Measurements from ENCODE around the gene TARS1.

Gene TARS1

DNA sequence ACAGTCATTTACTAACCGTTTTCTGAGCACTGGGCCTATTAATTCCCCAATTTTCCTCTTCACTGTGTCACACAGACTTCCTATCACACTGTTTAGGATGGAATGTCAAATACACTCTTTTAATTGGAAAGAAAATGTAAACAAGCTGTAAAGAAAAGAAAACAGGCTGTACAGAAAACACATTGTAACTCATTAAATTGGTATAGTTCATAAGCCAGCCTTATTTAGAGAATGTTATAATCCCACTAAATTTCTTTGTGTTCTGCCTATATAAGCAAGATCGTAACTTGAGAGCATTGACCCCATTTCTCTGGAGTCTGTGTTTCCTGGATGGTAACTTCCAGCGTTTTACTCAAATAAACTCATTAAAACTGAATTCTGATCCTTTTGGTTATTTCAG is 46.5 kb downstream of the TARS1 start:
- TF ChIP-seq, protein P1, sequence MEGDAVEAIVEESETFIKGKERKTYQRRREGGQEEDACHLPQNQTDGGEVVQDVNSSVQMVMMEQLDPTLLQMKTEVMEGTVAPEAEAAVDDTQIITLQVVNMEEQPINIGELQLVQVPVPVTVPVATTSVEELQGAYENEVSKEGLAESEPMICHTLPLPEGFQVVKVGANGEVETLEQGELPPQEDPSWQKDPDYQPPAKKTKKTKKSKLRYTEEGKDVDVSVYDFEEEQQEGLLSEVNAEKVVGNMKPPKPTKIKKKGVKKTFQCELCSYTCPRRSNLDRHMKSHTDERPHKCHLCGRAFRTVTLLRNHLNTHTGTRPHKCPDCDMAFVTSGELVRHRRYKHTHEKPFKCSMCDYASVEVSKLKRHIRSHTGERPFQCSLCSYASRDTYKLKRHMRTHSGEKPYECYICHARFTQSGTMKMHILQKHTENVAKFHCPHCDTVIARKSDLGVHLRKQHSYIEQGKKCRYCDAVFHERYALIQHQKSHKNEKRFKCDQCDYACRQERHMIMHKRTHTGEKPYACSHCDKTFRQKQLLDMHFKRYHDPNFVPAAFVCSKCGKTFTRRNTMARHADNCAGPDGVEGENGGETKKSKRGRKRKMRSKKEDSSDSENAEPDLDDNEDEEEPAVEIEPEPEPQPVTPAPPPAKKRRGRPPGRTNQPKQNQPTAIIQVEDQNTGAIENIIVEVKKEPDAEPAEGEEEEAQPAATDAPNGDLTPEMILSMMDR (conservative IDR thresholded peaks at IDR 0.05) = no peak
- no peak for TF ChIP-seq ZFX (IDR thresholded peaks at IDR 0.05)
- peak overlapping the region; percentile 66 for H3K27ac ChIP-seq

DNA sequence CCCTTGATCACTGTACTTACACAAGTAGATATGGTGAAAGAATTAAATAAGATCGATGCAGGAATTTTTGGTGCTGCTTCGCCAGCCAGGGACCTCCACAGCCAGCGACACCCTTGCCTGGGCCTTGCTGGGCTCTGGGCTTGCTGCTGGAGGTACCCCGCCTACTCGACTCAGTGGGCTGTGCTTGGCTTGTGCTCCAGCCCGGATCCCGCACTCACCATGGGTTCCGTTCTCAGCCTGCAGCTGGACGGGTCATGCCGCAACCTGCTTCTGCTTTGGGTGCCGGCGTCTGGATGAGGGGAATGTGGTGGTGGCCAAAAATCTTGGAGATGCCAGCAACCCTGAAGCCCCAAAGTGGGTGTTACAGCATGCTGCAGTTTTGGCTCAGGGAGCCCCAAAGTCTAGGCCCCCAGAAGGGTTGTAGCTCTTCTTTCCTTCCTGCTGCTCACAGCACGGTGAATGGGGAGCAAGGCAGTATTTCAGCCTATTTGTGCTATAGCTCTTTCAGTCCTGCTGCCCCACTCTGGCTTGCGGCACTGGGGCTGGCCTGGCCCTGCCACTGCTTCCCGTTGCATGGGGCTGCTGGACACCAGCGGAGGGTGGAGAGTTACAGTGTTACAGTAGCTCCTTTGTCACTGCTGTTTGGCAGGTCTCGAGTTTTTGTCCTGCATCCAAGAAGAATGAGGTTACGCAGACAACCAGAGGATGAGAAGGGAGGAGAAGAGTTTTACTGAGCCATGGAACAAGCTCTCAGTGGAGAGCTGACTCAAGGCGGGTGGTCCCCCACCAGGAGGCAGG is 48.0 kb downstream of the TARS1 start:
- no peak overlapping the region; the same call in 1 of the 2 replicates for H3K27ac ChIP-seq
- TF ChIP-seq, protein P1 (conservative IDR thresholded peaks at IDR 0.05) = no peak
- no peak for TF ChIP-seq ZFX (IDR thresholded peaks at IDR 0.05)

DNA sequence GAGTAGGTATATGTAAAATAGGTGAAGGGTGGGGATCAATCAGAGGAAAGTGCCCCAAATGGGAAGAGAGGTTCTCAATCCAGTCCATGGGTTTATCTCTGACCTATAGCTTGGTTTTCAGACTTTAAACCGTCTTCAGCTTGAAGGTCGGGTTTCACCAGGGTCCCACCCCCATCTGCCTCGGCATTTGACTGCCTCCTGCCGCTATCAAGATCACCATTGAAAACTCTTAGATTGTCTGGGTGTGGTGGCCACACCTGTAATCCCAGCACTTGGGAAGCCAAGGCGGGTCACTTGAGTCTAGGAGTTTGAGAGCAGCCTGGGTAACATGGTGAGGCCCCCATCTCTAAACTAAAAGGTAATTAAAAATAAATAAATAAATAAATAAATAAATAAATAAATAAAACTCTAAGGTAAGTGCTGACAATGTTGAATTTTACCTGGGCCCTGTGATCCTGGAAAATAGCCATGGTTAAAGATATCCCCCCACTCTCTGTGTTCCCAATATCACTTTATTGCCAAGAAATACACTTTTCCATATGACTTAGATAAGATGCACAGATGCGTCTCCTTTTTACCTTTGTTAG is 48.8 kb downstream of the TARS1 start:
- H3K27ac ChIP-seq = no peak overlapping the region
- TF ChIP-seq, protein P1 (conservative IDR thresholded peaks at IDR 0.05) = no peak

DNA sequence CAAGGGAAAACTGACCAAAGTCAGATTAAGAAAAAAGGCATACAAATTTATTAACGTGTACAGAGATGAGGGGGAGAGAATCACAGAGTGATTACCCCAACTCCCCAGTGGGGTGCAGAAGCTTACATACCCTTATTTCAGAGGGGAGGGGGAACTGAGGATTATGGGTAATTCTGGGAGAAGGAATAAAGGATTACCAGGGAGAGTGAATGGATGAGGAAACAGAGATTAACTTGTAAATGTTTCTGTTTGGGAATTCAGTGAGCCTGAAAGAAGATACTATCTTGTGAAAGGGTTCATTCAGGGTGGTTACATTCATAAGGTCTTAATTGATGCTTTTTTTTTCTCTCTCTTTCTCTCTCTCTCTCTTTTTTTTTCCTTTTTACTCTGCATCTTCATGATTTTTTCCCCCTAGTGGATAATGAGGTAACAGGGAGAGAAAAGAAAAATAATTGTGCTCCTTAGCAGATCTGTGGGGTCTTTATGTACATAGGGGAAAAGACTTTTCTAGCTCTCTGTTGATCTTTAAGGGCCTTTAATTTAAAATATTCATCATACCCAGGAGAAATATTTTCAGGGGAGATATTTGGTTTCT is 49.4 kb downstream of the TARS1 start:
- TF ChIP-seq ZFX (IDR thresholded peaks at IDR 0.05) = no peak
- TF ChIP-seq, protein P1 (conservative IDR thresholded peaks at IDR 0.05) = no peak; the same call in 1 of the 2 replicates
- no peak overlapping the region for H3K27ac ChIP-seq

DNA sequence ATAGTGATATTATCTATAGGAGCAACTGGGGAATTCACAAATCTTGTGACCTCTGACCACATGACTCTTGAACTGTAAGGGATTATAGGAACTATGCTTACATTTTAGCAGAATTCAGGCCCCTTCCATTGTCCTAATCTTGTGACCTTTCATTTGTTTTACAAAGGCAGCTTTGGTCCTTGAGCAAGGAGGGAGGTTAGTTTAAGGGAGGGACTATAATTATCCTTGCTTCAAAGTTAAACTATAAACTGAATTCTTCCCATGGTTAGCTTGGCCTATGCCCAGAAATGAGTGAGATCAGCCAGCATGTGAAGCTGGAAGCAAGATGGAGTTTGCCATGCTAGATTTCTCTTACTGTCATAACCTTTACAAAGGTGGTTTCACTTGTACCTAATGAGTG is 51.2 kb downstream of the TARS1 start:
- no peak overlapping the region for H3K27ac ChIP-seq
- no peak for TF ChIP-seq ZFX (IDR thresholded peaks at IDR 0.05)
- TF ChIP-seq, protein P1 (conservative IDR thresholded peaks at IDR 0.05) = no peak

DNA sequence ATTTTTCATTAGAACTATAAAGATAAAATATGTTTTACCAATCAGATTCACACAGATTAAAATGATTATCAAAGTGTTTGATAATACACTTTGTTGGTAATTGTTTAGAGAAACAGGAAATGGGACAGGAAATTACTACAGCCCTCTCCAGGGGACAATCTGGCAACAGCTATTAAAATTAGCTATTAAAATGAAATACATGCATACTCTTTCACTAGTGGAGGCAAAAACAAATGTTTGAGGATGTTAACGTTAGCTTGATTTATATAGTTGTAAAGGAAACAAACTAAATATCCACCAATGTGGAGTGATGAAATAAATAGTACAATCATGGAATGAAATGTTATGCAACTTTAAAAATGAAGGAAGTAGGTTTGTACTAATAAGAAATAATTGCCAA is 53.7 kb downstream of the TARS1 start:
- no peak for TF ChIP-seq ZFX (IDR thresholded peaks at IDR 0.05)
- TF ChIP-seq, protein P1 (conservative IDR thresholded peaks at IDR 0.05) = no peak

DNA sequence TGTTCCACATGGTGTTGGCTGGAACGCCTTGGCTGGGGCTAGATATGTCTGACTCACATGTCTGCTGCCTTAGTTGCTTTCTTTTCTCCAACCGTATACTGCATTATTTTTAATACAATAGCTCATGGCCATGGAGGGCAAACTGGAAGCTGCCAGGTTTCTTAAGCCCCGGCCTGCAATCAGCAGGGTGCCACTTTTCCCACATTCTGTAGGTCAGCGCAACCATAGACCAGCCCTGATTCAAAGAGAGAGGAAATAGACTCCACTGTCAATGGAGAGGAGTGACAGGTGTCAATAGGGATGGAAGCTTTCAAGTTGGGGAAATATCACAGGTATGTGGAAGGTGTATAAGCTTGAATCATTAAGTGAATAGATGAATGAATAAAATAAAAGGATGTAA is 60.5 kb downstream of the TARS1 start:
- no peak for TF ChIP-seq ZFX (IDR thresholded peaks at IDR 0.05)
- TF ChIP-seq, protein P1 (conservative IDR thresholded peaks at IDR 0.05) = no peak
- no peak overlapping the region for H3K27ac ChIP-seq

More for the DNA sequence above, 53.7 kb downstream of the TARS1 start:
- H3K27ac ChIP-seq = no peak overlapping the region

Measured in C4-2B (cell line).